A673 (cell line): ENCODE measurements around the gene ATG3. TPM values are rescaled to one million over a fixed set of nuclear protein-coding genes. Genes with fewer than 3 reads are reported as not detected.

Experiments used
- BruUV-seq: library from RNA; stranded (reverse); fragments of 400-500 nt; replicated peaks from 2 replicates; lab custom pipeline; 2021; lab: Mats Ljungman, UMichigan
- CTCF ChIA-PET: fragments of 300-600 bp; sonication (Branson Sonifier 250); formaldehyde crosslinking; loops from one replicate; lab custom pipeline; 2022; ENCODE audit warnings: antibody characterized with exemption; lab: Charles Lee
- POLR2A ChIA-PET: fragments of 300-600 bp; sonication (Branson Sonifier 250); formaldehyde crosslinking; loops from one replicate; lab custom pipeline; 2022; ENCODE audit warnings: antibody characterized with exemption; ENCODE audit not compliant: low non-redundant PET; lab: Charles Lee
- DNase-seq: peaks from one replicate; pipeline ENCODE4 v3.0.0-alpha.2; 2015; ENCODE audit warnings: low spot score
- H3K27ac ChIP-seq: fragments of 200-600 bp; sonication (generic); 2 replicates; pipeline ENCODE4 v1.5.1; 2016; ENCODE audit warnings: mixed run types, low read depth, mild to moderate bottlenecking, mixed read lengths, antibody characterized with exemption, low read length; ENCODE audit not compliant: poor library complexity, severe bottlenecking
- H3K27me3 ChIP-seq: fragments of 200-600 bp; sonication (generic); replicated peaks from 2 replicates; pipeline ENCODE4 v1.6.1; 2017; ENCODE audit warnings: mixed run types, low read depth, mild to moderate bottlenecking, mixed read lengths, antibody characterized with exemption, low read length; ENCODE audit not compliant: insufficient read depth, poor library complexity
- H3K36me3 ChIP-seq: fragments of 200-600 bp; sonication (generic); 2 replicates; pipeline ENCODE4 v1.6.1; 2016; ENCODE audit warnings: mixed run types, mild to moderate bottlenecking, mixed read lengths, antibody characterized with exemption, low read length; ENCODE audit not compliant: insufficient read depth, poor library complexity, severe bottlenecking
- H3K4me1 ChIP-seq: fragments of 200-600 bp; sonication (generic); 2 replicates; pipeline ENCODE4 v1.6.1; 2017; ENCODE audit warnings: mixed run types, mild to moderate bottlenecking, mixed read lengths, antibody characterized with exemption, low read length; ENCODE audit not compliant: insufficient read depth, poor library complexity, severe bottlenecking
- H3K4me3 ChIP-seq: fragments of 200-600 bp; sonication (generic); 2 replicates; pipeline ENCODE4 v1.5.1; 2016; ENCODE audit warnings: low read depth, mixed run types, mild to moderate bottlenecking, mixed read lengths, low read length; ENCODE audit not compliant: poor library complexity, severe bottlenecking
- H3K9me3 ChIP-seq: fragments of 200-600 bp; sonication (generic); 2 replicates; pipeline ENCODE4 v1.6.1; 2016; ENCODE audit warnings: mixed run types, low read depth, mild to moderate bottlenecking, mixed read lengths, antibody characterized with exemption, low read length; ENCODE audit not compliant: poor library complexity, severe bottlenecking
- EZH2 ChIP-seq: fragments of 200-600 bp; sonication (generic); IDR thresholded peaks from 2 replicates; pipeline ENCODE4 v1.6.1; 2017; ENCODE audit warnings: borderline replicate concordance, low read depth, mild to moderate bottlenecking, mixed read lengths, antibody characterized with exemption, low read length; ENCODE audit not compliant: poor library complexity, severe bottlenecking
- intact Hi-C: fragments of 100-400 bp; cut with micrococcal nuclease; formaldehyde crosslinking; loops from one replicate; pipeline ENCODE4 v1.10.0; 2022; ENCODE audit not compliant: unreplicated experiment
- total RNA-seq: library from RNA; stranded (reverse); gene quantifications from 2 replicates; pipeline ENCODE4 v1.2.3, GENCODE V29; 2021
- TF ChIP-seq, protein P1 (sequence below): fragments of 300-800, 200-600 bp; sonication (generic); conservative IDR thresholded peaks from 2 replicates; pipeline ENCODE4 v1.5.1; 2017; ENCODE audit warnings: low read depth, mild to moderate bottlenecking, antibody characterized with exemption, low read length, moderate library complexity, mixed read lengths

ATG3 gene
- total RNA-seq, 1 experiment from 2014 or later: 54.5 TPM

GRCh38 chr3:112508261-112508660, 53.5 kb downstream of the ATG3 start:
- Histone ChIP-seq H3K36me3 (no peaks in the 10 kb centered on the region), H3K4me3 (no peak overlapping the region), H3K9me3 (no peaks in the 10 kb centered on the region), H3K4me1 (no peaks in the 10 kb centered on the region), H3K27me3 (no peaks in the 10 kb centered on the region), H3K27ac (no peak overlapping the region)
- BruUV-seq: no TSS peak
- ChIA-PET POLR2A (no interaction called here), CTCF (no interaction called here)
- DNase-seq: no peak
- TF ChIP-seq EZH2: no peak
- TF ChIP-seq, protein P1, sequence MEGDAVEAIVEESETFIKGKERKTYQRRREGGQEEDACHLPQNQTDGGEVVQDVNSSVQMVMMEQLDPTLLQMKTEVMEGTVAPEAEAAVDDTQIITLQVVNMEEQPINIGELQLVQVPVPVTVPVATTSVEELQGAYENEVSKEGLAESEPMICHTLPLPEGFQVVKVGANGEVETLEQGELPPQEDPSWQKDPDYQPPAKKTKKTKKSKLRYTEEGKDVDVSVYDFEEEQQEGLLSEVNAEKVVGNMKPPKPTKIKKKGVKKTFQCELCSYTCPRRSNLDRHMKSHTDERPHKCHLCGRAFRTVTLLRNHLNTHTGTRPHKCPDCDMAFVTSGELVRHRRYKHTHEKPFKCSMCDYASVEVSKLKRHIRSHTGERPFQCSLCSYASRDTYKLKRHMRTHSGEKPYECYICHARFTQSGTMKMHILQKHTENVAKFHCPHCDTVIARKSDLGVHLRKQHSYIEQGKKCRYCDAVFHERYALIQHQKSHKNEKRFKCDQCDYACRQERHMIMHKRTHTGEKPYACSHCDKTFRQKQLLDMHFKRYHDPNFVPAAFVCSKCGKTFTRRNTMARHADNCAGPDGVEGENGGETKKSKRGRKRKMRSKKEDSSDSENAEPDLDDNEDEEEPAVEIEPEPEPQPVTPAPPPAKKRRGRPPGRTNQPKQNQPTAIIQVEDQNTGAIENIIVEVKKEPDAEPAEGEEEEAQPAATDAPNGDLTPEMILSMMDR: no peak
- intact Hi-C loops: no loop called here

- no TSS peak for BruUV-seq
- Histone ChIP-seq H3K27me3 (no peaks in the 10 kb centered on the region), H3K36me3 (no peaks in the 10 kb centered on the region), H3K4me1 (no peaks in the 10 kb centered on the region), H3K4me3 (no peak overlapping the region), H3K27ac (no peak overlapping the region), H3K9me3 (no peaks in the 10 kb centered on the region)
- DNase-seq: no peak
- intact Hi-C loops: no loop called here
- POLR2A ChIA-PET: no interaction called here
- no peak for TF ChIP-seq EZH2
- TF ChIP-seq, protein P1: no peak
- CTCF ChIA-PET: no interaction called here
These were observed 55.9 kb downstream of the ATG3 start for GRCh38 chr3:112505907-112506306.

GRCh38 chr3:112504123-112504522, 57.6 kb downstream of the ATG3 start:
- DNase-seq: no peak
- BruUV-seq: no TSS peak
- intact Hi-C loops: no loop called here
- H3K4me3 ChIP-seq: no peak overlapping the region
- H3K27me3 ChIP-seq: no peaks in the 10 kb centered on the region
- no peaks in the 10 kb centered on the region for H3K36me3 ChIP-seq
- no peak overlapping the region for H3K27ac ChIP-seq
- TF ChIP-seq, protein P1: no peak
- no peak for TF ChIP-seq EZH2
- H3K4me1 ChIP-seq: no peaks in the 10 kb centered on the region
- no peaks in the 10 kb centered on the region for H3K9me3 ChIP-seq
- CTCF ChIA-PET: no interaction called here
- POLR2A ChIA-PET: no interaction called here
